ENCODE data around the gene PPP1R13B.

GRCh38 chr14:103734081-103734888, 113.1 kb downstream of the PPP1R13B start:
- no peak for TF ChIP-seq EZH2 (IDR thresholded peaks at IDR 0.05)
- no peak for TF ChIP-seq CTCF (IDR thresholded peaks at IDR 0.05)
